OCI-LY1 (cell line): ENCODE results near the gene XRN2.

Experiments
- H2AFZ ChIP-seq: fragments of 200-600 bp; sonication (generic), shearing (Covaris generic); 2 replicates; pipeline ENCODE4 v1.6.0; 2014; ENCODE audit warnings: antibody characterized with exemption, mild to moderate bottlenecking, low read length
- H3F3A ChIP-seq: fragments of 200-600 bp; sonication (generic), shearing (Covaris generic); 2 replicates; pipeline ENCODE4 v1.6.0; 2014; ENCODE audit warnings: mild to moderate bottlenecking, antibody characterized with exemption, low read length, moderate library complexity; ENCODE audit not compliant: insufficient read depth
- H3K27ac ChIP-seq: fragments of 200-600 bp; sonication (generic); 2 replicates; pipeline ENCODE4 v1.5.1; 2014; ENCODE audit warnings: low read length, mixed run types, mild to moderate bottlenecking, low read depth; ENCODE audit not compliant: poor library complexity, severe bottlenecking
- H3K27me3 ChIP-seq: fragments of 200-600 bp; sonication (generic); 2 replicates; pipeline ENCODE4 v1.6.0; 2014; ENCODE audit warnings: antibody characterized with exemption, mild to moderate bottlenecking, low read length, moderate library complexity; ENCODE audit not compliant: insufficient read depth
- H3K36me3 ChIP-seq: fragments of 200-600 bp; sonication (generic); 2 replicates; pipeline ENCODE4 v1.6.1; 2014; ENCODE audit warnings: mild to moderate bottlenecking, antibody characterized with exemption, low read length, moderate library complexity, mixed read lengths; ENCODE audit not compliant: insufficient read depth
- H3K4me1 ChIP-seq: fragments of 200-600 bp; sonication (generic); 2 replicates; pipeline ENCODE4 v1.5.1; 2014; ENCODE audit warnings: mild to moderate bottlenecking, low read length, moderate library complexity; ENCODE audit not compliant: insufficient read depth, severe bottlenecking
- H3K4me2 ChIP-seq: fragments of 200-600 bp; sonication (generic), shearing (Covaris generic); 2 replicates; pipeline ENCODE4 v1.6.1; 2014; ENCODE audit warnings: low read length
- H3K4me3 ChIP-seq: fragments of 200-600 bp; sonication (generic); 2 replicates; pipeline ENCODE4 v1.5.1; 2014; ENCODE audit warnings: low read length, low read depth, mild to moderate bottlenecking, mixed read lengths; ENCODE audit not compliant: poor library complexity, severe bottlenecking
- H3K79me2 ChIP-seq: fragments of 200-600 bp; shearing (Covaris generic); 2 replicates; pipeline ENCODE4 v1.6.1; 2016; ENCODE audit warnings: mixed run types, low read length, mixed read lengths; ENCODE audit not compliant: insufficient read depth
- H3K9ac ChIP-seq: fragments of 200-600 bp; sonication (generic), shearing (Covaris generic); 2 replicates; pipeline ENCODE4 v1.6.1; 2014; ENCODE audit warnings: mild to moderate bottlenecking, low read length, mixed read lengths
- H3K9me2 ChIP-seq: fragments of 200-600 bp; sonication (generic), shearing (Covaris generic); 2 replicates; pipeline ENCODE4 v1.6.1; 2014; ENCODE audit warnings: low read depth, mild to moderate bottlenecking, low read length, mixed read lengths
- H3K9me3 ChIP-seq: fragments of 200-600 bp; shearing (Covaris generic); 2 replicates; pipeline ENCODE4 v1.6.1; 2014; ENCODE audit warnings: low read length, mixed read lengths
- H4K20me1 ChIP-seq: fragments of 200-600 bp; sonication (generic), shearing (Covaris generic); 2 replicates; pipeline ENCODE4 v1.6.0; 2016; ENCODE audit warnings: mild to moderate bottlenecking, low read length; ENCODE audit not compliant: insufficient read depth
- EZH2 ChIP-seq: fragments of 200-600 bp; sonication (generic), shearing (Covaris generic); IDR thresholded peaks from 2 replicates; pipeline ENCODE4 v1.8.0; 2017; ENCODE audit warnings: borderline replicate concordance, mixed run types, mild to moderate bottlenecking, antibody characterized with exemption, low read length, moderate library complexity, mixed read lengths
- TF ChIP-seq, protein P1 (sequence below): fragments of 200-600 bp; sonication (generic), shearing (Covaris generic); IDR thresholded peaks from 2 replicates; pipeline ENCODE4 v1.5.1; 2017; ENCODE audit warnings: mild to moderate bottlenecking, antibody characterized with exemption, low read length, moderate library complexity, mixed read lengths

Gene XRN2

DNA sequence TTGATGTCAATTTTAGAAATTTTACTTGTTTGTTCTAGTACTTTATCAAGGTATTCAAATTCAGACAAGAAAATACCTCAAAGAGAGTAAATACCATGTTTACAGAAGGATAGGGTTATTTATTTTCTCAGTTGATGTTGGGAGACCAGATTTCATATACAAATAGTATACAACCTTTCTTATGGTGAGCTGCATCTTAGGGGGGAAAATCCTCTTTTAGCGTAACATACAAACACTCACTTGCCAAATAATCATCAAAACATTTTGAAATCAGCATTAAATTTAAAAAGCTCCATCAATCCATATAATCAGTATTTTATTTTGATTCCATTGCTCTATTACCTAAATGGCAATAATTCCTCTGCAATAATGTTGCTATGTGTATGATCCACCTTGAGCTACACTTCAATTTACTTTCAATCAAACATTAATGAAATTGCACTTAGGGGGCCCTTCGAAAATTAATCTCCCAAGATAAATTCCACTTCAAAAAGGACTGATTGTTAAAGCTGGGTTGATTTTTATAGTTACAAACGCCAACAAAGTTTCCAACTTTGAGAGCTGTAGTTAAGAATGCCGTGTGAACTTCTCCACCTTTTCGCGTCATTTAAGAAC lies 92.0 kb downstream of the XRN2 start:
- no peaks in the 10 kb centered on the region for H4K20me1 ChIP-seq
- no peaks in the 10 kb centered on the region for H3K36me3 ChIP-seq
- no peak overlapping the region for H2AFZ ChIP-seq
- no peak overlapping the region for H3K27ac ChIP-seq
- no peak overlapping the region for H3K4me2 ChIP-seq
- H3F3A ChIP-seq, result no peaks in the 10 kb centered on the region
- TF ChIP-seq EZH2, result no peak
- TF ChIP-seq, protein P1, sequence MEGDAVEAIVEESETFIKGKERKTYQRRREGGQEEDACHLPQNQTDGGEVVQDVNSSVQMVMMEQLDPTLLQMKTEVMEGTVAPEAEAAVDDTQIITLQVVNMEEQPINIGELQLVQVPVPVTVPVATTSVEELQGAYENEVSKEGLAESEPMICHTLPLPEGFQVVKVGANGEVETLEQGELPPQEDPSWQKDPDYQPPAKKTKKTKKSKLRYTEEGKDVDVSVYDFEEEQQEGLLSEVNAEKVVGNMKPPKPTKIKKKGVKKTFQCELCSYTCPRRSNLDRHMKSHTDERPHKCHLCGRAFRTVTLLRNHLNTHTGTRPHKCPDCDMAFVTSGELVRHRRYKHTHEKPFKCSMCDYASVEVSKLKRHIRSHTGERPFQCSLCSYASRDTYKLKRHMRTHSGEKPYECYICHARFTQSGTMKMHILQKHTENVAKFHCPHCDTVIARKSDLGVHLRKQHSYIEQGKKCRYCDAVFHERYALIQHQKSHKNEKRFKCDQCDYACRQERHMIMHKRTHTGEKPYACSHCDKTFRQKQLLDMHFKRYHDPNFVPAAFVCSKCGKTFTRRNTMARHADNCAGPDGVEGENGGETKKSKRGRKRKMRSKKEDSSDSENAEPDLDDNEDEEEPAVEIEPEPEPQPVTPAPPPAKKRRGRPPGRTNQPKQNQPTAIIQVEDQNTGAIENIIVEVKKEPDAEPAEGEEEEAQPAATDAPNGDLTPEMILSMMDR, result no peak
- H3K9ac ChIP-seq, result no peak overlapping the region
- H3K9me2 ChIP-seq, result no peaks in the 10 kb centered on the region
- H3K4me3 ChIP-seq, result no peak overlapping the region
- no peaks in the 10 kb centered on the region for H3K9me3 ChIP-seq
- no peaks in the 10 kb centered on the region for H3K27me3 ChIP-seq
- H3K4me1 ChIP-seq, result no peaks in the 10 kb centered on the region
- H3K79me2 ChIP-seq, result no peaks in the 10 kb centered on the region

DNA sequence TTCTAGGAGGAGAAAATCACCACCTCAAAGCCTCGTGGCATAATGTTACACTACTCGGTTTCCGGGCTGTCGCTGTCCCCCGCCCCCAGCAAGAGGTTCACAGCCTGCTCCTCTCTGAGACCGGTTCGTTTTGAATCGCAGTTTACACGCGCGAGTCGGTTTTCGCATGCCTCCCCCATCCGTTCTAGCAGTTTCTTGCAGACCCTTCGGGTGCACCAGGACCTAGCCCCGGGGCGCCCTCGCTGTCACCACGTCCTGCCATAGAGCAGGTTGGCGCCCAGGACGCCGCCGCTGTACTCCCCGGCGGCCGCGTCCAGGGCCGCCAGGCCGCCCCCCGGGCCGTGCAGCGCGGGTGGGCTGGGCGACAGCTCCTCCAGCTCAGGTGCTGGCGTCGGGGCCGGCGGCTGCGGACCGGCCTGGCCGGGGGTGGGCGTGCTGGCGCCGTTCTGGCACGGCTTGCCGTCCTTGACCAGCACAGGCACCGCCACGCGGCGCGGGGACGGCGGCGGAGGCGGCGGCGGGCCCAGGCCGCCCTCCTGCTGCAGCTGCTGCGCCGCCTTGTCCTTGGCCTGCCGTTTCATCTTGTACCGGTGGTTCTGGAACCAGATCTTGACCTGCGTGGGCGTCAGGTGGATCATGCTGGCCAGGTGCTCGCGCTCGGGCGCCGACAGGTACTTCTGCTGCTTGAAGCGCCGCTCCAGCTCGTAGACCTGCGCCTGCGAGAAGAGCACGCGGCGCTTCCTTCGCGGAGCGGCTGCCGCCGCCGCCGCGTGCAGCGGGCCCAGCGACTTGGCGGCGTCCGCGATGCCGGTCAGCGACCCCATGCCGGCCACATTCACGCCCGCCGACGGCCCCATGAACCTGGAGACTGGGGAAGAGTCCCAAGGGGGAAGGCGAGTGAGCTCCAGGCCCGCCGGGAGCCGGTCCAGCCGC lies 92.8 kb downstream of the XRN2 start:
- Histone ChIP-seq H4K20me1 (no peaks in the 10 kb centered on the region), H3K9me2 (no peaks in the 10 kb centered on the region), H3K9me3 (no peaks in the 10 kb centered on the region), H3F3A (no peaks in the 10 kb centered on the region), H3K9ac (no peak overlapping the region), H3K4me1 (no peaks in the 10 kb centered on the region), H3K27ac (no peak overlapping the region), H3K4me2 (no peak overlapping the region), H3K27me3 (no peaks in the 10 kb centered on the region), H3K79me2 (no peaks in the 10 kb centered on the region), H2AFZ (no peak overlapping the region), H3K4me3 (no peak overlapping the region), H3K36me3 (no peaks in the 10 kb centered on the region)
- no peak for TF ChIP-seq EZH2
- TF ChIP-seq, protein P1, result no peak

DNA sequence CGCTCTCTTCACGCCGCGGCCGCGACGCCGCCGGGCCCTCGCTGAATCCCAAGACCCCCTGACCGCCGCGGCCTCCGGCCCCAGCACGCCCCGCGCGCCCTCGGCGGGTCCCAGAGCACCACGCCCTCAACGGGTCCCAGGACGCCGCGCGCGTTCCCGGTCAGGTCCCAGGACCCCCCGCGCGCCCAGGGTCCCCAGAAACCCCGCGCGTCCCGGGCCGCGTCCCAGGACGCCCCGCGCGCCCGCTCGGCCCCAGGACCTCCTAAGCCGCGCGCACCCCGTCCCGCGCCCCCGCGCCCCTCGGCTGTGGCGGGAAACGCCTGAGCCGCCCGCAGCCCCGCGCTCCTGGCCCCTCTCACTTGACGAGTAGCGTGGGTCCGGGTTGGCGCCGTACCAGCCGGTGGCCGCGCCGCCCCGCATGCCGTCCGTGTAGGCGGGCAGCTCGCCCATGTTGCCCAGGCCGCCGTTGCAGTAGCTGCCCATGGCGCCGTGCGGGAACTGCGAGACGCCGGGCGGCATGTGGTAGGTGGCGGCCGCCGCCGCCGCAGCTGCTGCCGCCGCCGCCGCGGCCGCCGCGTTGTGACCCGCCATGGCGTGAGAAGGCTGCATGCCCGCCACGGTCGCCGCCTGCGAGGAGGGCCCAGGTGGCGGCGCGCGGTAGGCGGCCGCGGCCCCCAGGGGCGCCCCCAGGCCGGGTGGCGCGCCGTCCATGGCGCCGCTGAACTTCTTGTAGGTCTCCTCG lies 93.6 kb downstream of the XRN2 start:
- no peaks in the 10 kb centered on the region for H3K79me2 ChIP-seq
- H3K36me3 ChIP-seq, result no peaks in the 10 kb centered on the region
- no peaks in the 10 kb centered on the region for H3F3A ChIP-seq
- no peak overlapping the region for H3K9ac ChIP-seq
- H3K9me2 ChIP-seq, result no peaks in the 10 kb centered on the region
- no peaks in the 10 kb centered on the region for H3K27me3 ChIP-seq
- H3K27ac ChIP-seq, result no peak overlapping the region
- H2AFZ ChIP-seq, result no peak overlapping the region
- H3K4me1 ChIP-seq, result no peaks in the 10 kb centered on the region
- no peak for TF ChIP-seq EZH2
- TF ChIP-seq, protein P1, result no peak
- H3K4me2 ChIP-seq, result no peak overlapping the region
- H4K20me1 ChIP-seq, result no peaks in the 10 kb centered on the region
- H3K9me3 ChIP-seq, result no peaks in the 10 kb centered on the region
- no peak overlapping the region for H3K4me3 ChIP-seq
